GM20000 (cell line): ENCODE measurements around the gene MAD1L1.

ENCODE experiments used
- DNase-seq: peaks from one replicate; pipeline ENCODE4 v3.0.0; 2012; ENCODE audit warnings: low spot score
- TF ChIP-seq, protein P1 (sequence below): IDR thresholded peaks from 2 replicates; pipeline ENCODE4 v1.5.1; 2012; ENCODE audit warnings: mild to moderate bottlenecking, control low read depth; ENCODE audit errors: extremely low read depth, missing control alignments

Gene MAD1L1

DNA sequence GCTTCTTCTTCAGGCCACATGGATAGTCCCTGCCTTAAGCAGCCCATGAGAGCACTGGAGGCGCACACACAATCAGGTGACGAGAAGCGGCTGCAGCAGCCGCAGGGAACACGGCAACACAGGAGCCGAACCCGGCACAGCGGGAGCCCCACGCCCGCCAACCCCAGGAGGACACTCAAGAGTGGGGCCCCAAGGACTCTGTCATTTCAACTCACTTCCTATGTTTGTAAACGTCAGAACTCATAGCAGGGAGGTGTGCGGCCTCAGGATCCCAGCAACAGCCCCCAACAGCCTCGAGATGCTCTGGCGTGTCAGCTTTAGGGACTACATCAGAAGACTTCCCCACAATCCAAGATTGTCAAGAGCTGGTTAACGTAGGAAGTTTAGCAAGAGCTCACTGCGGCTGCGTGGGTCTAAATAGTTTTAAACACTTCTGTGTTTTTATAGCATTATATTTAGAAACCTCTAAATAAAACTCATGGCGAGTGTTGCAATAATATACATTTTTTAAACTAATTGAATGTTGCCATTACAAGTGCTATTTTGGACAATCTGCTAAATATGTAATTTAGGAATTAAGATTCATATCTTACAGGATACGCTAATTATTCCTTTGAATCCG is 123.4 kb downstream of the MAD1L1 start:
- TF ChIP-seq, protein P1, sequence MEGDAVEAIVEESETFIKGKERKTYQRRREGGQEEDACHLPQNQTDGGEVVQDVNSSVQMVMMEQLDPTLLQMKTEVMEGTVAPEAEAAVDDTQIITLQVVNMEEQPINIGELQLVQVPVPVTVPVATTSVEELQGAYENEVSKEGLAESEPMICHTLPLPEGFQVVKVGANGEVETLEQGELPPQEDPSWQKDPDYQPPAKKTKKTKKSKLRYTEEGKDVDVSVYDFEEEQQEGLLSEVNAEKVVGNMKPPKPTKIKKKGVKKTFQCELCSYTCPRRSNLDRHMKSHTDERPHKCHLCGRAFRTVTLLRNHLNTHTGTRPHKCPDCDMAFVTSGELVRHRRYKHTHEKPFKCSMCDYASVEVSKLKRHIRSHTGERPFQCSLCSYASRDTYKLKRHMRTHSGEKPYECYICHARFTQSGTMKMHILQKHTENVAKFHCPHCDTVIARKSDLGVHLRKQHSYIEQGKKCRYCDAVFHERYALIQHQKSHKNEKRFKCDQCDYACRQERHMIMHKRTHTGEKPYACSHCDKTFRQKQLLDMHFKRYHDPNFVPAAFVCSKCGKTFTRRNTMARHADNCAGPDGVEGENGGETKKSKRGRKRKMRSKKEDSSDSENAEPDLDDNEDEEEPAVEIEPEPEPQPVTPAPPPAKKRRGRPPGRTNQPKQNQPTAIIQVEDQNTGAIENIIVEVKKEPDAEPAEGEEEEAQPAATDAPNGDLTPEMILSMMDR: no peak
- DNase-seq: no peak

DNA sequence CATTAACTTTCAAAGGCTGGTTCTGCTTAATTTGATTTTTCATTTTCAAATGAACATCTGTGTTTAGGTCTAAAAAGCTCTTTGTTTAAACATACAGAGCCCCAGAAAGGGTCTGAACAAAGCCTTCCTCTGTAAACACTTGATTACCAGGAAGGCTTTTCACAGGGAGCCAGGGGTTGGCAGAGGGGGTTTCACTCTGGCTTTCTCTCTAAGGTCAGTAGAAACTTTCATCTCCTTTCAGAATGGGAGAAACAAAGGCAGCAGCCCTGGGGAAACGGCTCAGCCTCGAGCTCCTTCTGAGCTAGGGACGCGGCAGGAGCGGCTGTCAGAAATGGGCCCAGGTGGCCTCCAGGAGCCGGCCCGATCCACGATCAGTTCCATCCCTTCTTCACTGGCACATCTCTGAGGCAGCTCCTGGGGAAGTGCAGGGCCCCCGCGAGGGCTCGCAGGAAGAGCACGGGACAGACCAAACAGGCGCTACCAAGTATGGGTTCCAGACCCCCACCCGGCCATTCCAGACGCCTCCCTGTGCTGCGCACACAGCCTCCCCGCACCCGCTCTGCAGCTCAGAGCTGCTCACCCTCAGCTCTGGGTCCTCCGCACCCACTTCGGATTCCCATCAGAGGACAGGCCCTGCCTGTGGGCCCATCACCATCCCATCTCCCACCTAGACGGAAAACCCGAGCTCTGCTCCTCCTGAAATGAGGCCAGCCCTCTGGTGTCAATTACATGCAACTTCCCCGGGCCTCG is 124.1 kb downstream of the MAD1L1 start:
- TF ChIP-seq, protein P1: no peak
- DNase-seq: no peak

DNA sequence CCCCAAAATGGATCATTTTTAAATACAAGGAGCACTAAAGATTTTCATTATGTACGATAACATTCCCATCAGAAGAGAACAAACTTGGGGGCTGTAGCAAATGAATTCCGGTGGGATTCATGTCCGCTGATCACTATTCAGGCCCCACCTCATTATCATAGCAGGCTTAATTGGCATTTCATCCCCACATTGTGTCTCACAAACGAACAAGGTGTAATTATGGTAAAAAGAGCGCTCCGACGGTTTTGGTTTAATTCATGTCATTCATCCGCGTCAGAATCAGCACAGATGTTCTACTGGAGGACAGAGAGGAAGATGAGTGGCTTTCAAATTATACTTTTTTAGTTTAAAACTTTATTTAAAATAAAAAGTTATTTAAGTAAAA is 124.7 kb downstream of the MAD1L1 start:
- TF ChIP-seq, protein P1: no peak
- DNase-seq: no peak

DNA sequence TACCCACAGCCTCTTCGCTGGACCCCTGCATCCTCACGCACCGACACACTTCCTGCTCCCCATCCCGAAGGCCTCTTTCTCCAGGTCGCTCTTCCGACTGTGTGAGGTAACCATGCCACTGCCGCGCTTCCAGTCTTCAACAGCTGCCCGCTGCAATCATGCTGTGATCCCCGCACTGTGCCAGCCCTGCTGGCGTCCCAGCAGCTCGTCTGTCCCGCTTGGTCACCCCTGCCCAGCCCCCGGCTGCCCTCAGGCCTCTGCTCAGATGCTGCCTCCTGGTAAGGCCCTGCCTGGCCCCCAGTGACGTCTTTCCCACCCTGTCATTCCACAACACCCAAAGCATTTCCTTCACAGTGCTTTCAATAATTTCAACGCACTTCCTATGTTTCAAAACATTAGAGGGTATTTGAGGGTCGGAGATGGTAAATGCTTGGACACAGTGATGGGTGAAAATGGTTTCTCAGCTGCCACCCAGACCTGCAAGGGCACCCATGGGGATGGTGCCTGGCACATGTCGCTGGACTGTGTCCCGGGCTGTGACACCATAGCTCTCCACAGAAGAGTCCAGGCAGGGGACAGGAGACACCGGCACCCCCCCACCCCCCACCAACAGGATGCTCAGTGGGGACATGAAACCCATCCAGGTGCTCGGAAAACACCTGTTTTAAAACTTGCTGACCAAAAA is 125.2 kb downstream of the MAD1L1 start:
- no peak for DNase-seq
- TF ChIP-seq, protein P1: no peak

DNA sequence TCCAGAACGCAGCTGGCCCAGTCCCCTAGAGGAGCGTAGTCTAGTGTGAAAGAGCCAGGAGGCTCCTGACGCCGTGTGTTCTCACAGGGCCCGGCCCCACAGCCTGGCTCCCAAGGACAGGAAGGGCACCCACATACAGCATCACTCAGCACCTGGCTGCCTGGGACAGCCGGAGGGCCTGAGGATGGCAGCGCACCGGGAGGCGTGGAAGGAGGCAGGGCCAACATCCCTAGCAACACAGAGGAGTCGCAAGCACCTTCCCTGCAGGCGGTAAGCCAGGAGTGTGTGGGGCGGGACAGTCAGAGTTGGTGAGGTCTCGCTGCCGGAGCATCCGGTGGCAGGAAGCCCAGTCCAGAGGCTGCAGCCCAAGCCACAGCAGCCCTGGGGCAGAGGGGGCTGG is 125.8 kb downstream of the MAD1L1 start:
- TF ChIP-seq, protein P1: no peak
- DNase-seq: no peak

DNA sequence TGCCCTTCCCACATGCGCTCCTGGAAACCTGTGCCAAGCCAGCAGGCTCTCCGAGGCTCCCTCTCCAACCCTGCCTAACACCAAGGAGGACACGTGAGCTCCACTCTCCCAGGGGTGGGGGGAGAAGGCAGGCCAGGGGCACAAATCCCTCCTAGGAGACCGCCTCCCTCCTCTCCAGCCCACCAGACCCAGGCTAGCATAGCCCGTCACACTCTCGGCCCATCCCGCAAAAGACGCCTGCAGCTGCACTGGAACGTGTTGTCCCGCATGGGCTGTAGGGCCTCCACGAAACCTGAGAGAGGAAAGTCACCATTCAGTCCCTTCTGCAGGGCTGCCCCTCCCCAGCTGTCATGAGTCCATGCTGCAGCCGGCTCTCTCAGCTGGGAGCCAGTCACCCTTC is 126.3 kb downstream of the MAD1L1 start:
- no peak for DNase-seq
- TF ChIP-seq, protein P1: no peak

DNA sequence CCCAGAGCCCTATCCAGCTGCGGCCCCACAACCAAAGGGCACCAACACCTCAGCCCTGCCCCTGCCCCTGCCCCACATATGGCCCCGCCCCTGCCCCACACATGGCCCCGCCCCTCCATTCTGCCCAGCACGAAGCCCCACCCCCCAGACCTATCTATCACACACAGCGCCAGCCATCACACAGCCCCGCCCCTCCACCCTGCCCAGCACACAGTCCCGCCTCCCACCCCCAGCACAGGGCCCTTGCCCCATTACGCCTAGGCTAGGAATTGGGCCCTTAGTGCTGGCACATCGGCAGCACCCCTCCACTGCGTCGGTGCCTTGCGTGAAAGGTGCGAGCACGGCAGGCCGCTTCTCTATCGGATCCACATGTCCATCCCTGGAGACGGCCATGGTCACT is 126.8 kb downstream of the MAD1L1 start:
- TF ChIP-seq, protein P1: no peak
- no peak for DNase-seq
